ENCODE results near the gene SRD5A2.

- TF ChIP-seq CTCF (IDR thresholded peaks at IDR 0.05 in 2 of 3, conservative IDR thresholded peaks at IDR 0.05 in 1 of 3; ENCODE audit: borderline replicate concordance in 1 of 3, insufficient read depth in 1 of 3, low read depth in 2 of 3, low read length in 2 of 3) = no peak
- TF ChIP-seq EZH2phosphoT487 (IDR thresholded peaks at IDR 0.05; ENCODE audit: borderline replicate concordance) = no peak
- TF ChIP-seq POLR2A (IDR thresholded peaks at IDR 0.05; ENCODE audit: borderline replicate concordance, extremely low read depth, insufficient read depth, insufficient read length) = no peak
- no peak for TF ChIP-seq ATF3 (IDR thresholded peaks at IDR 0.05)
- no peak for TF ChIP-seq EZH2 (IDR thresholded peaks at IDR 0.05)
- TF ChIP-seq TCF7L2 (IDR thresholded peaks at IDR 0.05; ENCODE audit: borderline replicate concordance, extremely low read depth, insufficient read depth, insufficient read length) = no peak
- TF ChIP-seq SIN3A (IDR thresholded peaks at IDR 0.05; ENCODE audit: low read depth) = no peak
- no peak for TF ChIP-seq POLR2AphosphoS5 (IDR thresholded peaks at IDR 0.05; ENCODE audit: low read depth, low read length)
- no peak for TF ChIP-seq REST (IDR thresholded peaks at IDR 0.05; ENCODE audit: low read depth)
Observed at GRCh38 chr2:31524592-31524991, 56.1 kb downstream of the SRD5A2 start.

Measured in HCT116 (cell line).